T47D (cell line): ENCODE results near the gene ADORA1.
A peak's percentile ranks its signal among the peaks of the same experiment; 100 is the strongest.

Source experiments
- DNase-seq, 2 experiments: peaks; one replicate each; pipeline versions ENCODE4 v3.0.0 to v3.0.0-alpha.2; 2011 to 2012; ENCODE audit warnings: low read depth in 1 of 2, low spot score in 1 of 2
- JUND ChIP-seq: IDR thresholded peaks from 2 replicates; pipeline ENCODE4 v1.6.1; 2012; ENCODE audit warnings: low read depth
- in situ Hi-C: cut with HindIII; loops from 2 replicates; pipeline ENCODE4 v1.10.0; 2016; ENCODE audit warnings: low sequenced_read_pairs, low pct_unique_long_range_greater_than_20kb

The ADORA1 gene

GRCh38 chr1:203179667-203180005 lies 52.1 kb downstream of the ADORA1 start:
- no peak for TF ChIP-seq JUND
- in situ Hi-C loops: no loop called here
- DNase-seq: no peak

- no peak for TF ChIP-seq JUND
- DNase-seq: no peak
- in situ Hi-C loops: no loop called here
Observed at GRCh38 chr1:203180611-203181330, 53.2 kb downstream of the ADORA1 start.

GRCh38 chr1:203181586-203182386 lies 54.3 kb downstream of the ADORA1 start:
- no peak for TF ChIP-seq JUND
- in situ Hi-C loops: no loop called here

GRCh38 chr1:203182387-203182953 lies 54.9 kb downstream of the ADORA1 start:
- in situ Hi-C loops: no loop called here
- DNase-seq: no peak
- no peak for TF ChIP-seq JUND

More at GRCh38 chr1:203181586-203182386, 54.3 kb downstream of the ADORA1 start:
- no peak for DNase-seq

GRCh38 chr1:203183828-203184227 lies 56.3 kb downstream of the ADORA1 start:
- in situ Hi-C loops: no loop called here
- DNase-seq: no peak
- no peak for TF ChIP-seq JUND

- TF ChIP-seq JUND: no peak
- no peak for DNase-seq
- in situ Hi-C loops: no loop called here
Observed at GRCh38 chr1:203184467-203184866, 56.9 kb downstream of the ADORA1 start.

- in situ Hi-C loops: no loop called here
- DNase-seq: no peak
- TF ChIP-seq JUND: no peak
Observed at GRCh38 chr1:203185061-203185461, 57.5 kb downstream of the ADORA1 start.

GRCh38 chr1:203185585-203185984 lies 58.1 kb downstream of the ADORA1 start:
- in situ Hi-C loops: no loop called here
- no peak for DNase-seq
- no peak for TF ChIP-seq JUND

- in situ Hi-C loops: no loop called here
- no peak for DNase-seq
- no peak for TF ChIP-seq JUND
Observed at GRCh38 chr1:203186091-203186445, 58.5 kb downstream of the ADORA1 start.

GRCh38 chr1:203186446-203187303 lies 59.1 kb downstream of the ADORA1 start, which contains the start of gene CHI3L1:
Gene CHI3L1 (minus strand): TSS chr1:203186704. CDS start chr1:203186623, 81 bp downstream.
- TF ChIP-seq JUND: no peak

GRCh38 chr1:203187304-203187685 lies 59.8 kb downstream of the ADORA1 start:
- no peak for TF ChIP-seq JUND
- in situ Hi-C loops: no loop called here
- no peak for DNase-seq

More at GRCh38 chr1:203186446-203187303, 59.1 kb downstream of the ADORA1 start, which contains the start of gene CHI3L1:
- in situ Hi-C loops: no loop called here
- DNase-seq: peak in 1 of 2 experiments; percentile 29

GRCh38 chr1:203187689-203188264 lies 60.3 kb downstream of the ADORA1 start:
- no peak for DNase-seq
- in situ Hi-C loops: no loop called here
- TF ChIP-seq JUND: no peak
